Osteocyte (in vitro differentiated cells): ENCODE measurements around the gene EME2. TPM values are rescaled to one million over a fixed set of nuclear protein-coding genes. Genes with fewer than 3 reads are reported as not detected.
"Not testable (repeated sequence)": the region's sequence is repeated elsewhere in the genome, so short reads cannot be mapped to it uniquely, and the experiment has no call there.

Experiments used
- DNase-seq: peaks from one replicate; pipeline ENCODE4 v3.0.0; 2021; ENCODE audit warnings: mixed read lengths; ENCODE audit not compliant: unreplicated experiment; ENCODE audit errors: extremely low spot score
- H3K27ac Mint-ChIP-seq: one replicate; pipeline ENCODE4 v1.8.0; 2021; ENCODE audit warnings: mild to moderate bottlenecking, mixed read lengths; ENCODE audit not compliant: unreplicated experiment
- H3K27me3 Mint-ChIP-seq: one replicate; pipeline ENCODE4 v1.8.0; 2021; ENCODE audit warnings: mixed read lengths; ENCODE audit not compliant: unreplicated experiment
- H3K36me3 Mint-ChIP-seq: one replicate; pipeline ENCODE4 v1.8.0; 2021; ENCODE audit warnings: mixed read lengths; ENCODE audit not compliant: unreplicated experiment
- H3K4me1 Mint-ChIP-seq: one replicate; pipeline ENCODE4 v1.8.0; 2021; ENCODE audit warnings: mixed read lengths; ENCODE audit not compliant: unreplicated experiment
- H3K4me3 Mint-ChIP-seq: one replicate; pipeline ENCODE4 v1.8.0; 2021; ENCODE audit warnings: mild to moderate bottlenecking, moderate library complexity, mixed read lengths; ENCODE audit not compliant: unreplicated experiment
- H3K9me3 Mint-ChIP-seq: one replicate; pipeline ENCODE4 v1.8.0; 2021; ENCODE audit warnings: mixed read lengths; ENCODE audit not compliant: unreplicated experiment
- total RNA-seq: library from RNA; stranded (reverse); gene quantifications from 2 replicates; pipeline ENCODE4 v1.2.1, GENCODE V29; 2021
- TF ChIP-seq, protein P1 (sequence below): fragments of 200-600 bp; sonication (generic); IDR thresholded peaks from 2 replicates; pipeline ENCODE4 v1.5.0; 2021; ENCODE audit warnings: antibody characterized with exemption, mild to moderate bottlenecking, moderate library complexity

The EME2 gene
- total RNA-seq, 1 donor from 2014 or later = 21.5 TPM

DNA sequence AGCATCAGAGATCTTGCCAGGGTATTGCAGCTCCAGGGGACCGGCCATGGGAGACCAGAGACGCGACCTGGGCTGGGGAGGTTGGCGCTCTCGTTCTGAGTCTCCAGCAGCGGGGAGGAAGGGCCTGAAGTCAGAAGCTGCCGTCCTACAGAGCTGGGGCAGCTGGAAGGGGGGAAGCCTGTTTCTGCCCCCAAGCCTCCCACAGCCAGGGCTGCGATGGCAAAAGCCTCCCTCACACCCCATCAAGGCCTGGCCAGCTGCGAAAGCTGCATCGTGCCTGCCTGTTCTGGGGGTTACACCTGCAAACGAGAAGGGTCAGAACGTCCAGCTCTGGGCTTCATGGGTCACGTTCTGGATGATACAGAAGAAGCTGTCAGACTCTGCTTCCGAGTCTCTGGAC lies 40.5 kb upstream of the EME2 start:
- H3K4me1 Mint-ChIP-seq = no peaks in the 10 kb centered on the region
- no peak overlapping the region for H3K27ac Mint-ChIP-seq
- DNase-seq = no peak
- H3K4me3 Mint-ChIP-seq = no peak overlapping the region
- H3K9me3 Mint-ChIP-seq = no peaks in the 10 kb centered on the region
- peaks cover 18% of the 10 kb centered on the region for H3K36me3 Mint-ChIP-seq
- TF ChIP-seq, protein P1, sequence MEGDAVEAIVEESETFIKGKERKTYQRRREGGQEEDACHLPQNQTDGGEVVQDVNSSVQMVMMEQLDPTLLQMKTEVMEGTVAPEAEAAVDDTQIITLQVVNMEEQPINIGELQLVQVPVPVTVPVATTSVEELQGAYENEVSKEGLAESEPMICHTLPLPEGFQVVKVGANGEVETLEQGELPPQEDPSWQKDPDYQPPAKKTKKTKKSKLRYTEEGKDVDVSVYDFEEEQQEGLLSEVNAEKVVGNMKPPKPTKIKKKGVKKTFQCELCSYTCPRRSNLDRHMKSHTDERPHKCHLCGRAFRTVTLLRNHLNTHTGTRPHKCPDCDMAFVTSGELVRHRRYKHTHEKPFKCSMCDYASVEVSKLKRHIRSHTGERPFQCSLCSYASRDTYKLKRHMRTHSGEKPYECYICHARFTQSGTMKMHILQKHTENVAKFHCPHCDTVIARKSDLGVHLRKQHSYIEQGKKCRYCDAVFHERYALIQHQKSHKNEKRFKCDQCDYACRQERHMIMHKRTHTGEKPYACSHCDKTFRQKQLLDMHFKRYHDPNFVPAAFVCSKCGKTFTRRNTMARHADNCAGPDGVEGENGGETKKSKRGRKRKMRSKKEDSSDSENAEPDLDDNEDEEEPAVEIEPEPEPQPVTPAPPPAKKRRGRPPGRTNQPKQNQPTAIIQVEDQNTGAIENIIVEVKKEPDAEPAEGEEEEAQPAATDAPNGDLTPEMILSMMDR = no peak
- H3K27me3 Mint-ChIP-seq = no peaks in the 10 kb centered on the region

DNA sequence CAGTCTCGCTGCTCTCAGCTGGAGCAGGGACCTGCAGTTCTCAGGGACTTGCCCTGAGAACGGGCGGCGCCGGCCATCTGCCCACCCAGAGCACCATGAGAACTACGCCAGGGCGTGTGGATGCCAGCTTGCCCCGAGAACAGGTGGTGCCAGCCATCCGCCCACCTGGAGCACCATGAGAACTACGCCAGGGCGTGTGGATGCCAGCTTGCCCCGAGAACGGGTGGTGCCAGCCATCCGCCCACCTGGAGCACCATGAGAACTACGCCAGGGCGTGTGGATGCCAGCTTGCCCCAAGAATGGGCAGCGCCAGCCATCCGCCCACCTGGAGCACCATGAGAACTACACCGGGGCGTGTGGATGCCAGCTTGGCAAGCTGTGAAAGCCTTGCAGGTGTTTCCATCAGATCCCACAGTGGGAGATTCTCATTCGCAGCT lies 40.0 kb upstream of the EME2 start:
- not testable (repeated sequence) for H3K27me3 Mint-ChIP-seq, DNase-seq, H3K9me3 Mint-ChIP-seq, H3K4me1 Mint-ChIP-seq, H3K4me3 Mint-ChIP-seq, H3K27ac Mint-ChIP-seq
- peaks cover 17% of the 10 kb centered on the region for H3K36me3 Mint-ChIP-seq

- Mint-ChIP-seq H3K4me1 (no peaks in the 10 kb centered on the region), H3K27me3 (no peaks in the 10 kb centered on the region), H3K27ac (no peak overlapping the region), H3K9me3 (no peaks in the 10 kb centered on the region), H3K4me3 (no peak overlapping the region), H3K36me3 (peaks cover 12% of the 10 kb centered on the region)
- TF ChIP-seq, protein P1 = no peak
- no peak for DNase-seq
Measured at GRCh38 chr16:1734123-1734522, 38.5 kb upstream of the EME2 start.

DNA sequence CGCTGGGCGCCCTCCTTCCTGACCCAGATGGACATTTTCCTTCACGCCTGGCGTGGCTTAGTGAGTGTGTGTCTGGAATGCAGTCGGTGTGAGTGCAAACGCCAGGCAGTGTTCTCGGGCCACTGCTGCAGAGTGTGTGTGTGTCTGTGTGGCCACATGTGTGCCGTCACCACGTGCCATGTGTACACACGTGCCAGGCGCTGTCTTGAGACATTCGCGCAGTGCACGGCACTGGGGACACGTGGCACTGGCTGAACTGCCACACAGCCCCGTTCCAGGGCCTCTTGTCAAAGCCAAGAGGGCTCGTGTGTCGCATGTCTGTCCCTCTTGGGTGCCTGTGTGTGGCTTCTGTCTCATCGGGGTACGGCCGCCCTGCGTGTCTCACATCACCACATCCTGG lies 37.8 kb upstream of the EME2 start:
- no peak overlapping the region for H3K27ac Mint-ChIP-seq
- no peaks in the 10 kb centered on the region for H3K4me1 Mint-ChIP-seq
- no peaks in the 10 kb centered on the region for H3K9me3 Mint-ChIP-seq
- peaks cover 12% of the 10 kb centered on the region for H3K36me3 Mint-ChIP-seq
- no peak overlapping the region for H3K4me3 Mint-ChIP-seq
- no peaks in the 10 kb centered on the region for H3K27me3 Mint-ChIP-seq
- DNase-seq = no peak
- TF ChIP-seq, protein P1 = no peak

GRCh38 chr16:1740234-1740633 lies 32.4 kb upstream of the EME2 start:
- Mint-ChIP-seq H3K27me3 (no peaks in the 10 kb centered on the region), H3K9me3 (no peaks in the 10 kb centered on the region), H3K4me1 (peaks cover 8% of the 10 kb centered on the region), H3K27ac (no peak overlapping the region), H3K36me3 (peaks cover 4% of the 10 kb centered on the region), H3K4me3 (no peak overlapping the region)
- TF ChIP-seq, protein P1 = no peak
- no peak for DNase-seq
